HG03571 (cell line): ENCODE measurements around the gene IGF2BP3.

ENCODE experiments used
- ATAC-seq: cut with Tn5 transposase; IDR thresholded peaks from one replicate; pipeline ENCODE4 v1.9.1; 2021; ENCODE audit not compliant: unreplicated experiment

The IGF2BP3 gene

DNA sequence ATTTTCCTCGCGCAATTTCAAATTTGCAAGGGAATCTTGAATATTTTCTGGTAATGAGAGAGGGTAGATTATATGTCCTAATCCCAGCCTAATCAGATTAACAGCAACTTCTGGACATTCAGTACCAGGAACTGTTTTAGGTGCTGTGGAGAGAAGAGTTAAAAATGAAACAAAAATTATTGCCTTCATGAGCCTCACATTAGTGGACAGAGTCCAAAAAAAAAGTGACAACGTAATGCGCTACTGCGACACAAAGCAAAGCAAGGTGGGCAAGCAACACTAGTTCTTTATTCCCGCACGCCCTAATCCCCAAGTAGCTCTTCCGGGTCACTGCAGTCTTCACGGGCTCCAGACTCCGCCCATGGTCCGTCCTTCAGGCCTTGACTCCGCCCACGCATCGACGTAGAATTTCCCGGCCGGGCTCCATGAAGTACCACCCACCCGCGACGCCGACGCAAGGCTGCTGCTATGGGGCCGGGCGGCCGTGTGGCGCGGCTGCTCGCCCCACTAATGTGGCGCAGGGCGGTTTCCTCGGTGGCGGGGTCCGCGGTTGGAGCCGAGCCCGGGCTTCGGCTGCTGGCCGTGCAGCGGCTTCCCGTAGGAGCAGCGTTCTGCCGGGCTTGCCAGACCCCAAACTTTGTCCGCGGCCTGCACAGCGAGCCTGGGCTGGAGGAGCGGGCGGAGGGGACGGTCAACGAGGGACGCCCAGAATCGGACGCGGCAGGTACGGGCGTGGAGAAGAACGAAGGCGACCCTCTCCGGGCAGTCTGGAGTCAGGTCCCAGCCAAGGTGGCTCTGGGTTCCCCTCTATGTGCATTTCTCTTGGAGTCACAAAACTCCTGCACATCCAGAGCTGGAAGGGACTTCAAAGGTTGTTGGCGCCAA lies 171.2 kb downstream of the IGF2BP3 start, which contains the start of gene MALSU1:
Gene MALSU1 (plus strand): TSS at position 455 of the 885 bp plus-strand sequence. CDS start 14 bp downstream, at position 469.
- ATAC-seq = peak; percentile 100

DNA sequence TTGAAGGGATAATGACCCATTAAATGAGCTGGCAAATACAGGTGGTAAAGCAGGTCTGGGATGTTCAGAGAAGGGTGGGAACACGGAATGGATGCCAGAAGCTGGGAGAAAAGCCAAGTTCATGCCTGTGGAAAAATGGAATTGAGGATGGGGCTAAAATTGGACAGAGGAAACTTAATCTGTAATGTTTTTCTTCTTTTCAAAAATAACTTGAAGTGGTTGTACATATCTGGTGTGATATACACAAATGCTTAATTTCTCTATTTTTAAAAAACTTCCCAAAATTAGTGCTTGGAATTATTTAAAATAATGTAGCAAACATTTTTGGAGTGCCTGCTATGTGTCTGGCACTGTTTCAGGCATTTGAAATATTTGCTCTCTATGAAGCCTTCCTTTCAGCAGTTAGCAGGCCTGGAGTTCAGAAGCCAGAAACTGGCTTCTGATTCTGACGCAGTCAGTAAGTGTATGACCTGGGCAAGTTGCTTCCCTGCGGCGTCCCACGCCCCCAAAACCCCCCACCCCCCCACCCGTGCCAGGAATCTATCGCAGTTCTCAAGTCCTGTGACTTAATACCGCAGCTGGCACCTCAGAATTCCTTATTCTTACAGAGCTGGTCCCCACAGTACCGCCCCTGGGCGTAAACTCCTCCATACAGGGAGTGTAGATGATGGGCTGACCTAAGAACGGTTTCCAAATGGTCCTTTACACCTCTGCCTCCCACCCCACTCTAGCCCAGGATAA lies 172.0 kb downstream of the IGF2BP3 start:
- ATAC-seq = no peak

GRCh38 chr7:23295401-23295697 lies 174.9 kb downstream of the IGF2BP3 start:
- ATAC-seq = no peak

DNA sequence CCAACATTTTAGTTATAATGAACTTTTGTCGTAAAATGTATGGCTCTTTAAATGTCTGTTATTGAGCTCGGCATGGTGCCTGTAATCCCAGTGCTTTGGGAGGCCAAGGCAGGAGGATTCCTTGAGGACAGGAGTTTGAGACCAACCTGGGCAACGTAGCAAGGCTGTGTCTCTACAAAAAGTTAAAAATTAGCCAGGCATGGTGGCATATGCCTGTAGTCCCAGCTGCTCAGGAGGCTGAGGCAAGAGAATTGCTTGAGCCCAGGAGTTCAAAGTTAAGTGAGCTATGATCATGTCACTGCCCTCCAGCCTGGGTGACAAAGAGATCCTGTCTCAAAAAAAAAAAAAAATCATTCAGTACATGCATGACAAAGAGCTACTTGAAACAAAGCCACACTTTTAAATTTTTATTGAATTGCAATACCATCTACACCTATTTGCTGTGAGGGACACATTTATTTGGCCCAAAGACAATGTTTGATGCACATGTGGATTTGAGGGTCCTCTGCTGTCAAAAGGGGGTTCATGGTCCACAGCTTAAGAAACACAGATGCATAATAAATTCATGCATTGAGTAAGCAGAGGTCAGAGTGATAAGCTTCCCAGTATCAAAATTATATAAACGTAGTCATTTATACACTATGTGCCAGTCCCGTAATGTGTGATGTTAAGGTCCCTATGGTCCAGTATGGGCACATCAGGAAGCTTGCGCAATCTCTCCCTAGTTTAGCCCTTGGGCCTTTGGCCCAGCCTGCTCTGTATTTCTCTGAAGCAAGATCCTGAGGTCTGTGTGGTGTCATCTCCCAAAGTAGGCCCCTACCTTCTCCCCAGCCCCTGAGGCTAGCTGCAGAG lies 175.5 kb downstream of the IGF2BP3 start:
- ATAC-seq = no peak

- ATAC-seq = no peak
Observed at GRCh38 chr7:23293500-23294073, 176.7 kb downstream of the IGF2BP3 start.

GRCh38 chr7:23292623-23293022 lies 177.7 kb downstream of the IGF2BP3 start:
- ATAC-seq = no peak

DNA sequence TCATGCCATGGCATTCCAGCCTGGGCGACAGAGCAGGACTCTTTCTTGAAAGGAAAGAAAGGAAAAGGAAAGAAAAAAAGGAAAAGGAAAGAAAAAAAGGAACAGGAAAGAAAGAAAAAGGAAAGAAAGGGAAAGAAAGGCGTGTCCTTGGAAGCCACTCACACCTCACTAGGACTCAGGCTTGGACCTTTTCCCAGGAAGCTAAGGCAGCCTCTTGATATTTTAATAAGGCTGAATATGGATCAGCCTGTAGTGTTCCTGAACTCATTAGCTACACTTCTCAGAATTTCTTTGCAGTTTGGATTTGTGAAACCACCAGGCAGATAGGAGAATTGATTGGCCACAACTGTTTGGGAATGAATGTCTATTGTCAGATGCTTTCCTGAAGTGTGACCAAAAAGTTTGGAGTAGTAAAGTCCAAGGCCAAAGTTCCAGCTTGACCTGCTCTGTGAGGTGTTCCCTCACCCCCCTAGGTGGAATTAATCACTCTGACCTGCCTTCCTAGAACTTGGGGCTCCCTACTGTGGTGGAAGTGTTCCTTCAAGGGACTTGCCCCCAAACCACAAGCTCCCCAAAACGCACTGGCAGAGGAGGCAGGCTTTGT lies 178.2 kb downstream of the IGF2BP3 start:
- ATAC-seq = no peak

DNA sequence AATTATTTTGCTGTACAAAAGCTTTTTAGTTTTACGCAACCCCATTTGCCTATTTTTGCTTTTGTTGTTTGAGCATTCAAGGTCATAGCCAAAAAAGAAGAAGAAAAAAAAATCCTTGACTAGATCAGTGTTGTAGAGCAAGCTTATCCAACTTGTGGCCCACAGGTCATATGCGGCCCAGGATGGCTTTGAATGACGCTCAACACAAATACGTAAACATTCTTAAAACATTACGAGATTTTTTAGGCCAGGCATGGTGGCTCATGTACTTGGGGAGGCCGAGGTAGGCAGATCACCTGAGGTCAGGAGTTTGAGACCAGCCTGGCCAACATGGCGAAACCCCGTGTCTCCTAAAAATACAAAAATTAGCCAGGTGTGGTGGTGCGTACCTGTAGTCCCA lies 179.3 kb downstream of the IGF2BP3 start:
- no peak for ATAC-seq

- ATAC-seq = no peak
Observed at GRCh38 chr7:23287612-23288011, 182.7 kb downstream of the IGF2BP3 start.

- no peak for ATAC-seq
Observed at GRCh38 chr7:23285657-23286646, 184.3 kb downstream of the IGF2BP3 start.

DNA sequence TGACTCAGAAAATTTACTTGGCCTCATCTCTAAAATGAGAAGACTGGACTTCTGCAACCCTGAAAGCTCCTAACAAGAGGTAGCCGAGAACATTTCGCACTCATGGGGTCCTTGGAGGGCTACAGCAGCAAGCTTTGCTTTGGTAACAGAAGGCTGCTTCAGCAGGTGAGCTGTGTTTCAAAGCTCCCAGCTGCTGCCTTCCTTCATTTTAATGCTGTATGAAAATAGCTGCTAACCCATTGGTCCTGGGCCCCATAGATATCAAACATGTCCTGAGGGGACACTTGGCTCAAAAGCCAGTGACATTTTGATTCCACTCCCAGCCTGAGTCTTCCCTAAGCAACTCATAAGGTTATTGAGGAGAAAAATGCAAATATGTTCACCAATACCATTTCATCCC lies 185.4 kb downstream of the IGF2BP3 start:
- ATAC-seq = no peak

DNA sequence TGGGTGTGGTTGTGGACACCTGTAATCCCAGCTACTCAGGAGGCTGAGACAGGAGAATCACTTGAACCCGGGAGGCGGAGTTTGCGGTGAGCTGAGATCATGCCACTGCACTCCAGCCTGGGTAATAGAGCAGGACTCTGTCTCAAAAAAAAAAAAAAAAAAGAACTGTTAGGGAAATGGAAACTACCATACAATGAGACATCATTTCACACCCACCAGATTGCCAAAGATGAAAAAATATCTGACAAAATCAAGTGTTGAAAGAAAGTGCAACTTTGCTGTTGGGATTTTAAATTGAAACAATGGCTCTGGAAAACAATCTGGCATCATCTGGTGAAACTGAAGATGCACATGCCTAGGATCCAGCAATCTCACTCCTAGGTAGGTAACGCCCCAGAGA lies 187.2 kb downstream of the IGF2BP3 start:
- no peak for ATAC-seq

DNA sequence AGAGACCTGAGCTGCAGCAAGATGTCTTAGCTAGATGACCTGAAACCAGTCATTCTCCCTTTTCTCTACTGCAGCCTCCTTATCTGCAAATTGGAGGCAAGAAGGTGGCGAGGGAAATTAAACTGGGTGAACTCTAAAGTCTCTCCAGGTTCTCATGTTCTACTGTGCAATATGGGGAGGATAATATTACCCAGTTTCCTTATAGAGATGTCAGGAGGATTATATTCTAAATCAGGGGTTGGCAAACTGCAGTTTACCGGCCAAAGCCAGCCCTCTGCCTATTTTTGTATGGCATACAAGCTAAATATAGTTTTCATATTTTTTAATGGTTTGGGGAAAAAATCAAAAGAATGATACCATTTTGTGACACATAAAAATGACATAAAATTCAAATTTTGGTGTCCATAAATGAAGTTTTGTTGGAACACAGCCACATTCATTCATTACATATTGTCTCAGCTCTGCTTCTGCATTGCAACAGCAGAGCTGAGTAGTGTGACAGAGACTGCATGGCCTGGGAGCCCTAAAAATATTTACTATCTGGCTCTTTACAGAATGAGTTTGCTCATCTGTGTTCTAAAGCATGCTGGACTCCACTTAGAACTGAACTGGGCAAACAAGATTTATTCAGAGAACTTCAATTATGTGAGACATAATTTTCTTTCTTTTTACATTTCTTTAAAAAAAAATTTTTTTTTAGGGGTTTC lies 190.3 kb downstream of the IGF2BP3 start:
- ATAC-seq = no peak

GRCh38 chr7:23277359-23277989 lies 192.8 kb downstream of the IGF2BP3 start:
- ATAC-seq = no peak

DNA sequence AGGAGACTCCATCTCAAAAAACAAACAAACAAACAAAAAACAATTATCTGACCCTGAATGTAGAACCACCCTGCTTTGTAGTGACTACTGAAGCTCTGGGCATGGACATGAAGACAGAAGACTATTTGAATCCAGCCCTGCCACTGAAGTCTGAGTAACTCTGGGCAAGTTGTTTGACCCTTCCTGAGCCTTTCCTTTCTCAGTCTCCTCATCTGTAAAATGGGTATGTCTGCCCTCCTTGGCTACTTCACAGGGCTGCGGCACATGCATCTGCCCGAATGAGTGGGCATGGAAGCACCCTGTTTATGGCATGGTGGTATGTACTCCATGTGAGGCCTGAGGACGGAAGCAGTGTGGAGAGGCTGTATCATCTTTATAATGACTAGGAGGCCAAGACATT lies 193.3 kb downstream of the IGF2BP3 start:
- ATAC-seq = no peak

- no peak for ATAC-seq
Observed at GRCh38 chr7:23276376-23276775, 193.9 kb downstream of the IGF2BP3 start.

GRCh38 chr7:23275912-23276311 lies 194.4 kb downstream of the IGF2BP3 start:
- ATAC-seq = no peak

DNA sequence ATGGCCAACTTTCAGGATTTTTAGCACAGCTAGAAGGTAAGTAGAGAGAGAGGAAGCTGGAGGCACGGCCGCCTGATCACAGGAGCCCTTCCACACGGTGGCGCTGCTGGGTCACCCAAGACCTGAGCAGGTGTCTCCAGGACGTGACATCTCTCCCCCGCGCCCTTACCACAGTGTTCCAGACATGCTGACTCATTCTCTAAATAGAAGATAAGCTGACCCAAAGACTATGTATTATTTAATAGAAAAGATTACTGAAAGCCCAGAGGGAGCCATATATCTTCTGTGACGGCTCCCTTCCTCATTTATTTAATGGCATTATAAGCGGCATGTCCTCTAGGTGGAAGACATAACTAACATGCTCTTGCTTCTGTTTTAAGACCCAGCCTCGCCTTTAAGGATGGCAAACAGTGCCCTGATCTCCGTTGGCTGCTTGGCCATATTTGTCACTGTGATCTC lies 197.1 kb downstream of the IGF2BP3 start:
- ATAC-seq = peak; percentile 95
